Mononuclear cell (primary cell): ENCODE results near the gene ETS2. TPM values are rescaled to one million over a fixed set of nuclear protein-coding genes. Genes with fewer than 3 reads are reported as not detected.

ENCODE experiments used
- H3K27me3 ChIP-seq: 2 replicates; pipeline ENCODE4 v1.6.0; 2011; ENCODE audit warnings: low read length, control low read depth; ENCODE audit not compliant: insufficient read depth
- H3K4me1 ChIP-seq: 2 replicates; pipeline ENCODE4 v1.5.1; 2011; ENCODE audit warnings: mild to moderate bottlenecking, low read length, control low read depth; ENCODE audit not compliant: insufficient read depth
- H3K4me3 ChIP-seq: 2 replicates; pipeline ENCODE4 v1.5.1; 2011; ENCODE audit warnings: mild to moderate bottlenecking, low read length, moderate library complexity
- H3K9me3 ChIP-seq: 2 replicates; pipeline ENCODE4 v1.5.1; 2011; ENCODE audit warnings: low read depth, mild to moderate bottlenecking, control low read depth, low read length
- total RNA-seq: library from RNA; depleted of rRNA; stranded (reverse); fragments of >200 nt; gene quantifications from one replicate; pipeline ENCODE4 v1.2.3, GENCODE V29; 2012

ETS2 gene
- total RNA-seq, 1 donor: 64.1 TPM

- Histone ChIP-seq H3K4me1 (peaks cover 23% of the 10 kb centered on the region), H3K4me3 (no peak overlapping the region), H3K27me3 (no peaks in the 10 kb centered on the region), H3K9me3 (no peaks in the 10 kb centered on the region)
These were observed 32.3 kb upstream of the ETS2 start for GRCh38 chr21:38773099-38774061.

GRCh38 chr21:38774152-38774551, 31.6 kb upstream of the ETS2 start:
- Histone ChIP-seq H3K4me1 (peaks cover 22% of the 10 kb centered on the region), H3K9me3 (no peaks in the 10 kb centered on the region), H3K27me3 (no peaks in the 10 kb centered on the region), H3K4me3 (no peak overlapping the region)

- Histone ChIP-seq H3K4me3 (no peak overlapping the region), H3K27me3 (no peaks in the 10 kb centered on the region), H3K9me3 (no peaks in the 10 kb centered on the region), H3K4me1 (peaks cover 22% of the 10 kb centered on the region)
These were observed 31.0 kb upstream of the ETS2 start for GRCh38 chr21:38774586-38775285.

- no peak overlapping the region for H3K4me3 ChIP-seq
- H3K4me1 ChIP-seq: peaks cover 22% of the 10 kb centered on the region
- H3K27me3 ChIP-seq: no peaks in the 10 kb centered on the region
- no peaks in the 10 kb centered on the region for H3K9me3 ChIP-seq
These were observed 30.0 kb upstream of the ETS2 start for GRCh38 chr21:38775733-38776132.

- Histone ChIP-seq H3K4me3 (no peak overlapping the region), H3K9me3 (no peaks in the 10 kb centered on the region), H3K4me1 (peaks cover 25% of the 10 kb centered on the region), H3K27me3 (no peaks in the 10 kb centered on the region)
These were observed 28.7 kb upstream of the ETS2 start for GRCh38 chr21:38777015-38777414.

GRCh38 chr21:38777531-38777930, 28.2 kb upstream of the ETS2 start:
- Histone ChIP-seq H3K9me3 (no peaks in the 10 kb centered on the region), H3K4me1 (peaks cover 25% of the 10 kb centered on the region), H3K27me3 (no peaks in the 10 kb centered on the region), H3K4me3 (no peak overlapping the region)

GRCh38 chr21:38780879-38781278, 24.9 kb upstream of the ETS2 start:
- peaks cover 14% of the 10 kb centered on the region for H3K4me1 ChIP-seq
- H3K9me3 ChIP-seq: no peaks in the 10 kb centered on the region
- H3K27me3 ChIP-seq: no peaks in the 10 kb centered on the region
- no peak overlapping the region for H3K4me3 ChIP-seq

GRCh38 chr21:38784458-38785266, 21.1 kb upstream of the ETS2 start:
- no peaks in the 10 kb centered on the region for H3K27me3 ChIP-seq
- peaks cover 4% of the 10 kb centered on the region for H3K4me1 ChIP-seq
- H3K9me3 ChIP-seq: no peaks in the 10 kb centered on the region
- no peak overlapping the region for H3K4me3 ChIP-seq

- Histone ChIP-seq H3K4me3 (no peak overlapping the region), H3K4me1 (peaks cover 4% of the 10 kb centered on the region), H3K27me3 (no peaks in the 10 kb centered on the region), H3K9me3 (no peaks in the 10 kb centered on the region)
These were observed 20.2 kb upstream of the ETS2 start for GRCh38 chr21:38785483-38785882.

GRCh38 chr21:38787016-38787415, 18.7 kb upstream of the ETS2 start:
- Histone ChIP-seq H3K9me3 (no peaks in the 10 kb centered on the region), H3K4me3 (no peak overlapping the region), H3K4me1 (peaks cover 4% of the 10 kb centered on the region), H3K27me3 (no peaks in the 10 kb centered on the region)

- Histone ChIP-seq H3K27me3 (no peaks in the 10 kb centered on the region), H3K4me3 (no peak overlapping the region), H3K9me3 (no peaks in the 10 kb centered on the region), H3K4me1 (peaks cover 4% of the 10 kb centered on the region)
These were observed 18.1 kb upstream of the ETS2 start for GRCh38 chr21:38787461-38788274.

GRCh38 chr21:38788275-38788905, 17.3 kb upstream of the ETS2 start:
- H3K9me3 ChIP-seq: no peaks in the 10 kb centered on the region
- H3K4me1 ChIP-seq: peaks cover 4% of the 10 kb centered on the region
- H3K27me3 ChIP-seq: no peaks in the 10 kb centered on the region
- H3K4me3 ChIP-seq: no peak overlapping the region

- Histone ChIP-seq H3K27me3 (no peaks in the 10 kb centered on the region), H3K4me3 (no peak overlapping the region), H3K9me3 (no peaks in the 10 kb centered on the region), H3K4me1 (peaks cover 4% of the 10 kb centered on the region)
These were observed 16.5 kb upstream of the ETS2 start for GRCh38 chr21:38789275-38789674.

- H3K27me3 ChIP-seq: no peaks in the 10 kb centered on the region
- H3K9me3 ChIP-seq: no peaks in the 10 kb centered on the region
- H3K4me1 ChIP-seq: peaks cover 4% of the 10 kb centered on the region
- H3K4me3 ChIP-seq: no peak overlapping the region
These were observed 15.7 kb upstream of the ETS2 start for GRCh38 chr21:38790059-38790458.
